GM21367 (cell line): ENCODE results near the gene TAOK2.

Experiments used
- ATAC-seq: cut with Tn5 transposase; IDR thresholded peaks from one replicate; pipeline ENCODE4 v1.9.1; 2021; ENCODE audit not compliant: unreplicated experiment

The TAOK2 gene

GRCh38 chr16:29987371-29988085 lies 13.9 kb downstream of the TAOK2 start:
- no peak for ATAC-seq

GRCh38 chr16:29988346-29989075 lies 14.8 kb downstream of the TAOK2 start:
- ATAC-seq, result no peak

- no peak for ATAC-seq
Measured at GRCh38 chr16:29989111-29989858, 15.6 kb downstream of the TAOK2 start.

GRCh38 chr16:29990034-29990433 lies 16.4 kb downstream of the TAOK2 start:
- no peak for ATAC-seq

- ATAC-seq, result no peak
Measured at GRCh38 chr16:29990883-29991570, 17.4 kb downstream of the TAOK2 start.

- no peak for ATAC-seq
Measured at GRCh38 chr16:29991571-29991904, 17.9 kb downstream of the TAOK2 start.

- ATAC-seq, result no peak
Measured at GRCh38 chr16:29992344-29992967, 18.8 kb downstream of the TAOK2 start.

- ATAC-seq, result no peak
Measured at GRCh38 chr16:29993191-29993902, 19.7 kb downstream of the TAOK2 start.

GRCh38 chr16:29993903-29994599 lies 20.4 kb downstream of the TAOK2 start:
- no peak for ATAC-seq

- ATAC-seq, result peak; percentile 20
Measured at GRCh38 chr16:29994600-29995323, 21.1 kb downstream of the TAOK2 start.

GRCh38 chr16:29995324-29995910 lies 21.7 kb downstream of the TAOK2 start, which contains the start of gene HIRIP3:
TSS of gene HIRIP3 (minus strand) at chr16:29995617. CDS start at chr16:29995605, 12 bp downstream.
- ATAC-seq, result peak; percentile 25

GRCh38 chr16:29995911-29996765 lies 22.5 kb downstream of the TAOK2 start, which contains the start of gene INO80E:
TSS of gene INO80E (plus strand) at chr16:29996241. CDS start at chr16:29996311, 70 bp downstream.
- ATAC-seq, result peak; percentile 71

GRCh38 chr16:29996766-29997250 lies 23.1 kb downstream of the TAOK2 start:
- no peak for ATAC-seq

- no peak for ATAC-seq
Measured at GRCh38 chr16:29999605-30000004, 25.9 kb downstream of the TAOK2 start.

- ATAC-seq, result no peak
Measured at GRCh38 chr16:30000735-30001631, 27.3 kb downstream of the TAOK2 start.
